Fibroblast of lung (primary cell): ENCODE results near the gene WBP11. TPM values are rescaled to one million over a fixed set of nuclear protein-coding genes. Genes with fewer than 3 reads are reported as not detected.
A peak's percentile ranks its signal among the peaks of the same experiment; 100 is the strongest.

ENCODE experiments used
- DNase-seq, 2 donors: peaks; one replicate each; pipeline versions ENCODE4 v3.0.0 to v3.0.0-alpha.2; 2010; ENCODE audit warnings: low read depth in 2 of 2
- H2AFZ ChIP-seq: 2 replicates; pipeline ENCODE4 v1.5.1; 2012; ENCODE audit warnings: low read length, control low read depth, inconsistent platforms
- H3K27ac ChIP-seq: 2 replicates; pipeline ENCODE4 v1.5.1; 2011; ENCODE audit warnings: low read length, control low read depth; ENCODE audit not compliant: insufficient read depth
- H3K27me3 ChIP-seq: 2 replicates; pipeline ENCODE4 v1.5.1; 2011; ENCODE audit warnings: mild to moderate bottlenecking, low read length; ENCODE audit not compliant: control insufficient read depth, insufficient read depth
- H3K36me3 ChIP-seq: 2 replicates; pipeline ENCODE4 v1.5.1; 2011; ENCODE audit warnings: low read length; ENCODE audit not compliant: control insufficient read depth, insufficient read depth
- H3K4me1 ChIP-seq: 2 replicates; pipeline ENCODE4 v1.5.1; 2011; ENCODE audit warnings: low read length; ENCODE audit not compliant: control insufficient read depth, insufficient read depth; ENCODE audit errors: extremely low read depth
- H3K4me2 ChIP-seq: 2 replicates; pipeline ENCODE4 v1.5.1; 2011; ENCODE audit warnings: low read length, control low read depth; ENCODE audit not compliant: insufficient read depth; ENCODE audit errors: extremely low read depth
- H3K4me3 ChIP-seq, 4 experiments: fragments of 200-600 bp in 1 of 4; sonication (generic) in 1 of 4; replicated peaks in 1 of 4; 2 replicates each; pipeline ENCODE4 v1.5.1; 2011 to 2016; ENCODE audit warnings: low read length in 4 of 4, low read depth in 3 of 4, mild to moderate bottlenecking in 3 of 4, control low read depth in 2 of 4, inconsistent platforms in 1 of 4, mixed read lengths in 1 of 4; ENCODE audit not compliant: insufficient read depth in 1 of 4; ENCODE audit errors: control extremely low read depth in 1 of 4
- H3K79me2 ChIP-seq: 2 replicates; pipeline ENCODE4 v1.5.1; 2012; ENCODE audit warnings: mild to moderate bottlenecking, low read length, inconsistent platforms; ENCODE audit not compliant: control insufficient read depth, insufficient read depth
- H3K9ac ChIP-seq: 2 replicates; pipeline ENCODE4 v1.5.1; 2011; ENCODE audit warnings: mild to moderate bottlenecking, low read length, control low read depth; ENCODE audit not compliant: insufficient read depth
- H3K9me3 ChIP-seq: 2 replicates; pipeline ENCODE4 v1.5.1; 2012; ENCODE audit warnings: low read depth, low read length; ENCODE audit not compliant: control insufficient read depth, insufficient read depth
- H4K20me1 ChIP-seq: 2 replicates; pipeline ENCODE4 v1.5.1; 2011; ENCODE audit warnings: low read length; ENCODE audit not compliant: control insufficient read depth, insufficient read depth; ENCODE audit errors: extremely low read depth
- EZH2 ChIP-seq: IDR thresholded peaks from 2 replicates; pipeline ENCODE4 v1.5.1; 2012; ENCODE audit warnings: low read length, control low read depth, mild to moderate bottlenecking; ENCODE audit errors: missing control alignments
- polyA plus RNA-seq, 2 donors: library from polyadenylated mRNA; depleted of rRNA in 1 of 2; stranded (reverse) in 1 of 2; unstranded in 1 of 2; fragments of >200 nt; gene quantifications; 2 replicates each; pipeline ENCODE4 v1.2.1, GENCODE V29; 2011 to 2012; ENCODE audit warnings: missing spikeins in 1 of 2
- total RNA-seq: library from RNA; depleted of rRNA; stranded (reverse); fragments of >200 nt; gene quantifications from 2 replicates; pipeline ENCODE4 v1.2.1, GENCODE V29; 2014
- TF ChIP-seq, protein P1 (sequence below), 2 donors: IDR thresholded peaks in 1 of 2; conservative IDR thresholded peaks in 1 of 2; 1 replicate in 1 of 2; 2 replicates in 1 of 2; pipeline ENCODE4 v1.5.1; 2011 to 2012; ENCODE audit warnings: low read length in 2 of 2, control low read depth in 1 of 2, inconsistent platforms in 1 of 2, low read depth in 1 of 2, mild to moderate bottlenecking in 1 of 2

WBP11 gene
- total and polyA plus RNA-seq, 2 donors (not counting 1 experiment from before 2014, with no cell fraction given) = 10.6 to 17.5 TPM

DNA sequence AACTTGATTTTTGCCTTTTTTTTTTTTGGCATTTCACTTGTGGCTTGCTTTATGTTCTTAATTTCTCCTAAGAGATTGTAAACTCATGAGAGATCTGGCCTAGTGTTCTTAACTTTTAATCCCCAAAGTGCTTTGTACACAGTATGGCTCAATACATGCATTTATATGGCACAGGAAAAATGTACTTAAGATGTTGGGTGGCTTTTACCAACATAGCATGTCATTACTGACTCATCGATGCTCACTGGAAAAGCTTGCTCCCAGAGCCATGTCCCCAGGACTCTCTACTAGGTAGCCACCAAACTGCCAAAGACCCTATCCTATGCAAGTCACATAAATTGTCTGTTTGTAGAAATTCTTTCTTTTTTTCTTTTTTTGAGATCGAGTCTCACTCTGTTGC lies 23.8 kb upstream of the WBP11 start:
- H2AFZ ChIP-seq = no peak overlapping the region

DNA sequence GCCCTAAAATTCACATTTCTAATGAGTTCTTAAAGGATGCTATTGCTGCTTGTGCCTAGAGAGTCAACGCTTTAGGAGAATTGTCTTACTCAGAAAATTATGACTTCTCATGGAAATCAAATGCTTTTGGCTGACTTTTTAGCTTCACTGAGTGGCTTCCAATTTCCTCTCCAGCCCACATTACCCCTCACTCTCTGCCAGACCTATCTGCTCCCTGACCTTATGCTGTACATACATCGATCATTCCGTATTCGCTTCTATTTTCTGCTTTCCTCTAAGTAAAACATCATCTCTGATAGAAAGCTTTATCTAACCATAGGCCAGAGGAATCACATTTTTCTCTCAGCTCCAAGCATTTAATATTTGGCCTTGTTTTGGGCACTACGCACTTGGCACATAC lies 23.2 kb upstream of the WBP11 start:
- H3K4me3 ChIP-seq = no peak overlapping the region
- no peaks in the 10 kb centered on the region for H4K20me1 ChIP-seq
- H3K4me2 ChIP-seq = no peak overlapping the region
- H3K9me3 ChIP-seq = no peaks in the 10 kb centered on the region
- no peaks in the 10 kb centered on the region for H3K4me1 ChIP-seq
- peak overlapping the region; percentile 34 for H2AFZ ChIP-seq
- H3K27me3 ChIP-seq = no peaks in the 10 kb centered on the region
- no peak overlapping the region for H3K27ac ChIP-seq
- no peaks in the 10 kb centered on the region for H3K79me2 ChIP-seq
- TF ChIP-seq EZH2 = no peak
- TF ChIP-seq, protein P1, sequence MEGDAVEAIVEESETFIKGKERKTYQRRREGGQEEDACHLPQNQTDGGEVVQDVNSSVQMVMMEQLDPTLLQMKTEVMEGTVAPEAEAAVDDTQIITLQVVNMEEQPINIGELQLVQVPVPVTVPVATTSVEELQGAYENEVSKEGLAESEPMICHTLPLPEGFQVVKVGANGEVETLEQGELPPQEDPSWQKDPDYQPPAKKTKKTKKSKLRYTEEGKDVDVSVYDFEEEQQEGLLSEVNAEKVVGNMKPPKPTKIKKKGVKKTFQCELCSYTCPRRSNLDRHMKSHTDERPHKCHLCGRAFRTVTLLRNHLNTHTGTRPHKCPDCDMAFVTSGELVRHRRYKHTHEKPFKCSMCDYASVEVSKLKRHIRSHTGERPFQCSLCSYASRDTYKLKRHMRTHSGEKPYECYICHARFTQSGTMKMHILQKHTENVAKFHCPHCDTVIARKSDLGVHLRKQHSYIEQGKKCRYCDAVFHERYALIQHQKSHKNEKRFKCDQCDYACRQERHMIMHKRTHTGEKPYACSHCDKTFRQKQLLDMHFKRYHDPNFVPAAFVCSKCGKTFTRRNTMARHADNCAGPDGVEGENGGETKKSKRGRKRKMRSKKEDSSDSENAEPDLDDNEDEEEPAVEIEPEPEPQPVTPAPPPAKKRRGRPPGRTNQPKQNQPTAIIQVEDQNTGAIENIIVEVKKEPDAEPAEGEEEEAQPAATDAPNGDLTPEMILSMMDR (conservative IDR thresholded peaks at IDR 0.05 in 1 of 2, IDR thresholded peaks at IDR 0.05 in 1 of 2; ENCODE audit: low read depth in 1 of 2, low read length in 2 of 2) = no peak
- no peak overlapping the region for H3K9ac ChIP-seq
- H3K36me3 ChIP-seq = no peaks in the 10 kb centered on the region
- DNase-seq = peak in 1 of 2 donors; percentile 5

More for the DNA sequence above, 23.8 kb upstream of the WBP11 start:
- Histone ChIP-seq H3K4me3 (no peak overlapping the region), H4K20me1 (no peaks in the 10 kb centered on the region), H3K27ac (no peak overlapping the region), H3K9ac (no peak overlapping the region), H3K4me2 (no peak overlapping the region), H3K79me2 (no peaks in the 10 kb centered on the region), H3K9me3 (no peaks in the 10 kb centered on the region), H3K27me3 (no peaks in the 10 kb centered on the region), H3K4me1 (no peaks in the 10 kb centered on the region), H3K36me3 (no peaks in the 10 kb centered on the region)
- TF ChIP-seq, protein P1 (conservative IDR thresholded peaks at IDR 0.05 in 1 of 2, IDR thresholded peaks at IDR 0.05 in 1 of 2; ENCODE audit: low read depth in 1 of 2, low read length in 2 of 2) = no peak
- TF ChIP-seq EZH2 = no peak
- no peak for DNase-seq

DNA sequence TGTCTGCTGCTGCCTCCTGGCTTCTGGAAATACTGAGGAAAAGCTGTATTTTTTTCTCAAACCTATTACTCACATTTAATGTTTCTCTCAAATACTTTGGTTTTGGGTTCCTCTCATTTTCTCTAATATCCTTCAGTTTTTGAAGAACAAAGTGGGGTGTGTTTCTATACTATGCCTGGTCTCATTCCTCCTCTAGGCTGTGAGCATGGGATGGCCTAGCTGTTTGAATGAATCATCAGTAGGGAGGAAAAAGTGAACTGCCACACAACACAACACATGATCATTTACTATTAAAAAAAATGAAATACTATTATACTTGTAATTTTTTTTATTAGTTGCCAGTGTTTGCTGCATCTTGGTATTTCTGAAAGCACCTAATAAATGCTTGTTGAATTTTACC lies 22.0 kb upstream of the WBP11 start:
- H3K27ac ChIP-seq = no peak overlapping the region
- H4K20me1 ChIP-seq = no peaks in the 10 kb centered on the region
- no peaks in the 10 kb centered on the region for H3K9me3 ChIP-seq
- no peak overlapping the region for H3K4me3 ChIP-seq
- H3K79me2 ChIP-seq = no peaks in the 10 kb centered on the region
- no peaks in the 10 kb centered on the region for H3K27me3 ChIP-seq
- H3K4me2 ChIP-seq = no peak overlapping the region
- no peak for DNase-seq
- no peak overlapping the region for H3K9ac ChIP-seq
- TF ChIP-seq, protein P1 (conservative IDR thresholded peaks at IDR 0.05 in 1 of 2, IDR thresholded peaks at IDR 0.05 in 1 of 2; ENCODE audit: low read depth in 1 of 2, low read length in 2 of 2) = no peak
- no peaks in the 10 kb centered on the region for H3K4me1 ChIP-seq
- H3K36me3 ChIP-seq = no peaks in the 10 kb centered on the region
- H2AFZ ChIP-seq = no peak overlapping the region
